Liver (tissue), 9 donors: ENCODE measurements around the gene CDCP1. TPM values are rescaled to one million over a fixed set of nuclear protein-coding genes. Genes with fewer than 3 reads are reported as not detected.

Experiments used
- DNase-seq: peaks from one replicate; pipeline ENCODE4 v3.0.0-alpha.2; 2017; ENCODE audit warnings: low spot score
- H3K27ac ChIP-seq, 2 donors: one replicate each; pipeline ENCODE4 v1.7.0; 2013; ENCODE audit warnings: inconsistent platforms in 2 of 2, low read length in 2 of 2, control low read depth in 1 of 2, low read depth in 1 of 2, mild to moderate bottlenecking in 1 of 2
- H3K27me3 ChIP-seq, 4 donors: one replicate each; pipeline versions ENCODE4 v1.6.1 to v1.7.0; 2013; ENCODE audit warnings: low read length in 3 of 4, inconsistent platforms in 1 of 4, mild to moderate bottlenecking in 1 of 4, moderate library complexity in 1 of 4; ENCODE audit not compliant: control insufficient read depth in 4 of 4, insufficient read depth in 4 of 4
- H3K36me3 ChIP-seq, 4 donors: one replicate each; pipeline versions ENCODE4 v1.6.1 to v1.7.0; 2013; ENCODE audit warnings: low read length in 3 of 4, mild to moderate bottlenecking in 3 of 4, low read depth in 1 of 4, moderate library complexity in 1 of 4; ENCODE audit not compliant: control insufficient read depth in 4 of 4, insufficient read depth in 3 of 4
- H3K4me1 ChIP-seq, 4 donors: one replicate each; pipeline versions ENCODE4 v1.6.1 to v1.7.0; 2013; ENCODE audit warnings: low read length in 3 of 4, mild to moderate bottlenecking in 3 of 4, moderate library complexity in 1 of 4; ENCODE audit not compliant: control insufficient read depth in 4 of 4, insufficient read depth in 4 of 4
- H3K4me3 ChIP-seq, 3 donors: one replicate each; pipeline versions ENCODE4 v1.6.1 to v1.7.0; 2013; ENCODE audit warnings: low read length in 3 of 3, control low read depth in 1 of 3, low read depth in 1 of 3, mild to moderate bottlenecking in 1 of 3
- H3K9ac ChIP-seq, 2 donors: one replicate each; pipeline ENCODE4 v1.7.0; 2013; ENCODE audit warnings: low read length in 2 of 2, mild to moderate bottlenecking in 2 of 2, moderate library complexity in 2 of 2, control low read depth in 1 of 2, low read depth in 1 of 2
- H3K9me3 ChIP-seq, 4 donors: one replicate each; pipeline versions ENCODE4 v1.6.1 to v1.7.0; 2013; ENCODE audit warnings: low read length in 3 of 4; ENCODE audit not compliant: control insufficient read depth in 4 of 4
- ATF3 ChIP-seq: IDR thresholded peaks from 2 replicates; pipeline ENCODE4 v1.6.1; 2016; ENCODE audit warnings: antibody characterized with exemption
- CTCF ChIP-seq: fragments of 150-350 bp; IDR thresholded peaks from 2 replicates; pipeline ENCODE4 v1.5.1; 2017; ENCODE audit warnings: improper control_type of control experiment, low read depth, low read length; ENCODE audit not compliant: missing input control
- EGR1 ChIP-seq, 2 donors: IDR thresholded peaks; 2 replicates each; pipeline ENCODE4 v1.6.1; 2016 to 2018; ENCODE audit warnings: antibody characterized with exemption in 2 of 2, low read depth in 2 of 2
- FOXA1 ChIP-seq: IDR thresholded peaks from 2 replicates; pipeline ENCODE4 v1.6.1; 2016; ENCODE audit warnings: antibody characterized with exemption
- FOXA2 ChIP-seq: IDR thresholded peaks from 2 replicates; pipeline ENCODE4 v1.6.1; 2016; ENCODE audit warnings: antibody characterized with exemption
- GABPA ChIP-seq, 2 donors: IDR thresholded peaks in 1 of 2; conservative IDR thresholded peaks in 1 of 2; 2 replicates each; pipeline ENCODE4 v1.6.1; 2016; ENCODE audit warnings: antibody characterized with exemption in 2 of 2, mild to moderate bottlenecking in 1 of 2, moderate library complexity in 1 of 2
- HNF4A ChIP-seq, 2 donors: conservative IDR thresholded peaks; 2 replicates each; pipeline ENCODE4 v1.6.1; 2016; ENCODE audit warnings: antibody characterized with exemption in 2 of 2, mild to moderate bottlenecking in 2 of 2
- JUND ChIP-seq, 2 donors: IDR thresholded peaks; 2 replicates each; pipeline ENCODE4 v1.6.1; 2016; ENCODE audit warnings: antibody characterized with exemption in 2 of 2
- MAX ChIP-seq: IDR thresholded peaks from 2 replicates; pipeline ENCODE4 v1.6.1; 2016; ENCODE audit warnings: antibody characterized with exemption
- NR2F2 ChIP-seq: IDR thresholded peaks from 2 replicates; pipeline ENCODE4 v1.6.1; 2016; ENCODE audit warnings: antibody characterized with exemption
- RAD21 ChIP-seq, 2 donors: IDR thresholded peaks; 2 replicates each; pipeline ENCODE4 v1.6.1; 2016; ENCODE audit warnings: antibody characterized with exemption in 2 of 2, mild to moderate bottlenecking in 2 of 2
- REST ChIP-seq: IDR thresholded peaks from 2 replicates; pipeline ENCODE4 v1.6.1; 2016; ENCODE audit warnings: antibody characterized with exemption, mild to moderate bottlenecking
- RXRA ChIP-seq, 2 donors: IDR thresholded peaks; 2 replicates each; pipeline ENCODE4 v1.6.1; 2017 to 2018; ENCODE audit warnings: antibody characterized with exemption in 2 of 2, mild to moderate bottlenecking in 1 of 2
- SP1 ChIP-seq: IDR thresholded peaks from 2 replicates; pipeline ENCODE4 v1.6.1; 2018; ENCODE audit warnings: antibody characterized with exemption, mild to moderate bottlenecking
- TAF1 ChIP-seq: conservative IDR thresholded peaks from 2 replicates; pipeline ENCODE4 v1.6.1; 2016; ENCODE audit warnings: antibody characterized with exemption, mild to moderate bottlenecking
- YY1 ChIP-seq: IDR thresholded peaks from 2 replicates; pipeline ENCODE4 v1.6.1; 2016; ENCODE audit warnings: antibody characterized with exemption, mild to moderate bottlenecking
- ZBTB33 ChIP-seq: IDR thresholded peaks from 2 replicates; pipeline ENCODE4 v1.6.1; 2016; ENCODE audit warnings: antibody characterized with exemption
- WGBS: extraction: QIAGEN DNeasy Blood & Tissue Kit; methylation state at CpG from one replicate; pipeline ENCODE4 v1.1.7; 2013; 5-methylcytosine and 5-hydroxymethylcytosine counted together
- polyA plus RNA-seq, 2 donors: library from polyadenylated mRNA; stranded (reverse) in 1 of 2; unstranded in 1 of 2; fragments of 200-250 nt in 1 of 2; fragments of >200 nt in 1 of 2; fragmentation: Nextera tagmentation in 1 of 2; extraction: Ambion mirVana in 1 of 2; gene quantifications; one replicate each; pipeline versions ENCODE4 v1.2.1 to v1.2.3, GENCODE V29; 2013 to 2015
- total RNA-seq, 2 donors: library from RNA; depleted of rRNA; stranded (reverse); fragments of >200 nt; gene quantifications; one replicate each; pipeline ENCODE4 v1.2.3, GENCODE V29; 2014
- donor health status: healthy.
- donor health status: healthy.
- donor health status: healthy.
- donor health status: healthy.
- donor health status: healthy.

Gene CDCP1
- total and polyA plus RNA-seq, 4 donors, result 0.22 to 0.67 (median 0.45) TPM

GRCh38 chr3:45067941-45068340 is 78.2 kb downstream of the CDCP1 start:
- Histone ChIP-seq H3K27ac (no peak overlapping the region), H3K27me3 (no peaks in the 10 kb centered on the region), H3K9me3 (no peaks in the 10 kb centered on the region), H3K36me3 (no peaks in the 10 kb centered on the region), H3K4me3 (no peak overlapping the region), H3K9ac (no peak overlapping the region), H3K4me1 (peaks cover 0 to 4% (median 0%) of the 10 kb centered on the region in 4 donors)
- no peak for DNase-seq
- TF ChIP-seq FOXA1 (no peak), CTCF (no peak), REST (no peak), JUND (IDR thresholded peaks at IDR 0.05) (no peak), ATF3 (no peak), RAD21 (IDR thresholded peaks at IDR 0.05) (no peak), NR2F2 (no peak), GABPA (IDR thresholded peaks at IDR 0.05 in 1 of 2, conservative IDR thresholded peaks at IDR 0.05 in 1 of 2) (no peak), SP1 (no peak), RXRA (IDR thresholded peaks at IDR 0.05) (no peak), EGR1 (IDR thresholded peaks at IDR 0.05; ENCODE audit: low read depth in 2 of 2) (no peak), FOXA2 (no peak), ZBTB33 (no peak), YY1 (no peak), HNF4A (conservative IDR thresholded peaks at IDR 0.05) (no peak), MAX (no peak)
- 76% methylated on average over 3 of the region's 3 CpGs for WGBS

- Histone ChIP-seq H3K36me3 (no peaks in the 10 kb centered on the region), H3K9me3 (no peaks in the 10 kb centered on the region), H3K9ac (no peak overlapping the region), H3K4me1 (peaks cover 0 to 4% (median 0%) of the 10 kb centered on the region in 4 donors), H3K27me3 (no peaks in the 10 kb centered on the region), H3K27ac (no peak overlapping the region), H3K4me3 (no peak overlapping the region)
- WGBS, result 74% methylated on average over 3 of the region's 4 CpGs
- DNase-seq, result no peak
- TF ChIP-seq FOXA2 (no peak), EGR1 (IDR thresholded peaks at IDR 0.05; ENCODE audit: low read depth in 2 of 2) (no peak), RAD21 (IDR thresholded peaks at IDR 0.05) (no peak), TAF1 (no peak), MAX (no peak), FOXA1 (no peak), RXRA (IDR thresholded peaks at IDR 0.05) (no peak), GABPA (IDR thresholded peaks at IDR 0.05 in 1 of 2, conservative IDR thresholded peaks at IDR 0.05 in 1 of 2) (no peak), CTCF (no peak), REST (no peak), ATF3 (no peak)
Observed at GRCh38 chr3:45067486-45067885, 78.7 kb downstream of the CDCP1 start.
